HEK293 (cell line): ENCODE data around the gene AKAP6.

Source experiments
- CTCF ChIA-PET: fragments of 350-600 bp; formaldehyde crosslinking; extraction: SDS; loops from one replicate; lab custom pipeline; 2021; ENCODE audit warnings: antibody characterized with exemption; lab: Yijun Ruan, JAX
- POLR2A ChIA-PET: fragments of 300-600 bp; formaldehyde crosslinking; extraction: SDS; loops from one replicate; lab custom pipeline; 2020; ENCODE audit warnings: antibody characterized with exemption, inconsistent platforms; lab: Yijun Ruan, JAX
- H3K27ac ChIP-seq: fragments of 200-500 bp; sonication (Bioruptor generic); 2 replicates; pipeline ENCODE4 v1.5.1; 2014; ENCODE audit warnings: low read depth, low read length, control low read depth, inconsistent platforms; ENCODE audit errors: extremely low read depth
- H3K36me3 ChIP-seq, 2 experiments: fragments of 200-500 bp in 1 of 2; sonication (Bioruptor generic) in 1 of 2; 1 replicate in 1 of 2; 2 replicates in 1 of 2; pipeline ENCODE4 v1.5.1; 2014 to 2017; ENCODE audit warnings: inconsistent platforms in 2 of 2, low read length in 2 of 2; ENCODE audit not compliant: control insufficient read depth in 2 of 2, insufficient read depth in 1 of 2
- H3K4me1 ChIP-seq: fragments of 200-500 bp; sonication (Bioruptor generic); 2 replicates; pipeline ENCODE4 v1.5.1; 2014; ENCODE audit warnings: mild to moderate bottlenecking, low read length, inconsistent platforms; ENCODE audit not compliant: control insufficient read depth, insufficient read depth
- H3K4me3 ChIP-seq: 2 replicates; pipeline ENCODE4 v1.5.1; 2011; ENCODE audit warnings: low read depth, mild to moderate bottlenecking, control low read depth, low read length, moderate library complexity
- H3K9me3 ChIP-seq: fragments of 200-500 bp; sonication (Bioruptor generic); 2 replicates; pipeline ENCODE4 v1.5.1; 2014; ENCODE audit warnings: low read depth, low read length, inconsistent platforms; ENCODE audit not compliant: control insufficient read depth, insufficient read depth
- AEBP2 ChIP-seq: fragments of 450-650 bp; formaldehyde crosslinking; IDR thresholded peaks from 2 replicates; pipeline ENCODE4 v1.5.1; 2016; ENCODE audit warnings: missing biosample characterization, missing genetic modification characterization, borderline replicate concordance
- BCL6B ChIP-seq: fragments of 450-650 bp; formaldehyde crosslinking; IDR thresholded peaks from 2 replicates; pipeline ENCODE4 v1.5.1; 2017; ENCODE audit warnings: missing biosample characterization, missing genetic modification characterization
- CTCF ChIP-seq: fragments of 450-650 bp; formaldehyde crosslinking; IDR thresholded peaks from 2 replicates; pipeline ENCODE4 v1.5.1; 2016; ENCODE audit warnings: missing biosample characterization, missing genetic modification characterization
- HOXC10 ChIP-seq: sonication (generic); formaldehyde crosslinking; IDR thresholded peaks from 2 replicates; pipeline ENCODE4 v1.8.1; 2023; ENCODE audit warnings: mild to moderate bottlenecking, missing genetic modification reagents
- MEIS1 ChIP-seq: sonication (generic); formaldehyde crosslinking; IDR thresholded peaks from 2 replicates; pipeline ENCODE4 v1.8.1; 2022; ENCODE audit warnings: missing genetic modification reagents, mild to moderate bottlenecking, borderline replicate concordance
- SP2 ChIP-seq: fragments of 450-650 bp; formaldehyde crosslinking; IDR thresholded peaks from 2 replicates; pipeline ENCODE4 v1.5.1; 2016; ENCODE audit warnings: missing biosample characterization, missing genetic modification characterization
- ZBTB17 ChIP-seq: fragments of 450-650 bp; formaldehyde crosslinking; IDR thresholded peaks from 2 replicates; pipeline ENCODE4 v1.5.1; 2016; ENCODE audit warnings: missing biosample characterization, missing genetic modification characterization
- ZBTB44 ChIP-seq: fragments of 450-650 bp; IDR thresholded peaks from 2 replicates; pipeline ENCODE4 v1.5.1; 2018; ENCODE audit warnings: missing biosample characterization, mild to moderate bottlenecking, missing genetic modification characterization
- ZEB2 ChIP-seq: fragments of 450-650 bp; formaldehyde crosslinking; IDR thresholded peaks from 2 replicates; pipeline ENCODE4 v1.5.1; 2016; ENCODE audit warnings: missing biosample characterization, missing genetic modification characterization
- ZFP37 ChIP-seq: fragments of 450-650 bp; formaldehyde crosslinking; IDR thresholded peaks from 2 replicates; pipeline ENCODE4 v1.5.1; 2016; ENCODE audit warnings: missing biosample characterization, missing genetic modification characterization
- ZNF184 ChIP-seq: fragments of 450-650 bp; IDR thresholded peaks from 2 replicates; pipeline ENCODE4 v1.5.1; 2018; ENCODE audit warnings: missing biosample characterization, mild to moderate bottlenecking, missing genetic modification characterization
- ZNF266 ChIP-seq: fragments of 450-650 bp; formaldehyde crosslinking; IDR thresholded peaks from 2 replicates; pipeline ENCODE4 v1.5.1; 2016; ENCODE audit warnings: missing biosample characterization, missing genetic modification characterization, low read depth
- ZNF398 ChIP-seq: fragments of 450-650 bp; formaldehyde crosslinking; IDR thresholded peaks from 2 replicates; pipeline ENCODE4 v1.5.1; 2017; ENCODE audit warnings: missing biosample characterization, missing genetic modification characterization
- ZNF449 ChIP-seq: fragments of 450-650 bp; formaldehyde crosslinking; IDR thresholded peaks from 2 replicates; pipeline ENCODE4 v1.5.1; 2017; ENCODE audit warnings: missing biosample characterization, mild to moderate bottlenecking, missing genetic modification characterization, moderate library complexity
- ZNF488 ChIP-seq: fragments of 450-650 bp; formaldehyde crosslinking; IDR thresholded peaks from 2 replicates; pipeline ENCODE4 v1.5.1; 2016; ENCODE audit warnings: missing biosample characterization, missing genetic modification characterization
- ZNF501 ChIP-seq: fragments of 450-650 bp; formaldehyde crosslinking; IDR thresholded peaks from 2 replicates; pipeline ENCODE4 v1.5.1; 2016; ENCODE audit warnings: missing biosample characterization, missing genetic modification characterization
- ZNF510 ChIP-seq: fragments of 450-650 bp; formaldehyde crosslinking; IDR thresholded peaks from 2 replicates; pipeline ENCODE4 v1.5.1; 2018; ENCODE audit warnings: mild to moderate bottlenecking, missing genetic modification characterization, missing biosample characterization; ENCODE audit not compliant: insufficient replicate concordance
- ZNF677 ChIP-seq: fragments of 450-650 bp; IDR thresholded peaks from 2 replicates; pipeline ENCODE4 v1.5.0; 2018; ENCODE audit warnings: missing biosample characterization, mild to moderate bottlenecking, missing genetic modification characterization, moderate library complexity
- ZSCAN18 ChIP-seq: fragments of 450-650 bp; formaldehyde crosslinking; IDR thresholded peaks from 2 replicates; pipeline ENCODE4 v1.5.1; 2016; ENCODE audit warnings: missing biosample characterization, missing genetic modification characterization
- ZSCAN30 ChIP-seq: fragments of 450-650 bp; IDR thresholded peaks from 2 replicates; pipeline ENCODE4 v1.5.1; 2018; ENCODE audit warnings: missing biosample characterization, mild to moderate bottlenecking, missing genetic modification characterization, moderate library complexity

Gene AKAP6

GRCh38 chr14:32719601-32720000, 390.5 kb downstream of the AKAP6 start:
- POLR2A ChIA-PET = no interaction called here
- no peaks in the 10 kb centered on the region for H3K9me3 ChIP-seq
- H3K36me3 ChIP-seq = no peaks in the 10 kb centered on the region
- H3K4me3 ChIP-seq = no peak overlapping the region
- no peaks in the 10 kb centered on the region for H3K4me1 ChIP-seq
- no peak for TF ChIP-seq HOXC10 (CRISPR knock-in tag)
- no peak for TF ChIP-seq ZNF266 (tag by site-specific recombination)
- no peak for TF ChIP-seq ZNF677
- TF ChIP-seq ZBTB44 (tag by site-specific recombination) = no peak
- TF ChIP-seq SP2 = no peak
- TF ChIP-seq ZNF501 (tag by site-specific recombination) = no peak
- no peak for TF ChIP-seq BCL6B
- TF ChIP-seq ZBTB17 (tag by site-specific recombination) = no peak
- no peak for TF ChIP-seq AEBP2
- no peak for TF ChIP-seq ZNF510 (tag by site-specific recombination)
- no peak for TF ChIP-seq ZFP37 (tag by site-specific recombination)
- H3K27ac ChIP-seq = no peak overlapping the region
- CTCF ChIA-PET = no interaction called here

- no peak overlapping the region for H3K27ac ChIP-seq
- H3K36me3 ChIP-seq = no peaks in the 10 kb centered on the region
- CTCF ChIA-PET = no interaction called here
- H3K4me1 ChIP-seq = peaks cover 10% of the 10 kb centered on the region; the same call in 1 of the 2 replicates
- H3K9me3 ChIP-seq = no peaks in the 10 kb centered on the region
- POLR2A ChIA-PET = no interaction called here
- no peak overlapping the region for H3K4me3 ChIP-seq
- TF ChIP-seq ZSCAN30 = no peak
- TF ChIP-seq ZNF488 (tag by site-specific recombination) = no peak
- no peak for TF ChIP-seq ZSCAN18 (tag by site-specific recombination)
- TF ChIP-seq ZNF184 (tag by site-specific recombination) = no peak
- TF ChIP-seq ZNF449 (tag by site-specific recombination) = no peak
- TF ChIP-seq CTCF (tag by site-specific recombination) = no peak
- no peak for TF ChIP-seq ZEB2 (tag by site-specific recombination)
- no peak for TF ChIP-seq ZFP37 (tag by site-specific recombination)
- no peak for TF ChIP-seq ZNF501 (tag by site-specific recombination)
- TF ChIP-seq MEIS1 = no peak
- TF ChIP-seq ZNF398 (tag by site-specific recombination) = no peak
Observed at GRCh38 chr14:32720927-32721326, 391.8 kb downstream of the AKAP6 start.
